GM19035 (cell line): ENCODE measurements around the gene UGT2A1.
"Not testable (repeated sequence)": the region's sequence is repeated elsewhere in the genome, so short reads cannot be mapped to it uniquely, and the experiment has no call there.

Experiments used
- ATAC-seq: cut with Tn5 transposase; IDR thresholded peaks from one replicate; pipeline ENCODE4 v1.9.1; 2021; ENCODE audit not compliant: unreplicated experiment

The UGT2A1 gene

DNA sequence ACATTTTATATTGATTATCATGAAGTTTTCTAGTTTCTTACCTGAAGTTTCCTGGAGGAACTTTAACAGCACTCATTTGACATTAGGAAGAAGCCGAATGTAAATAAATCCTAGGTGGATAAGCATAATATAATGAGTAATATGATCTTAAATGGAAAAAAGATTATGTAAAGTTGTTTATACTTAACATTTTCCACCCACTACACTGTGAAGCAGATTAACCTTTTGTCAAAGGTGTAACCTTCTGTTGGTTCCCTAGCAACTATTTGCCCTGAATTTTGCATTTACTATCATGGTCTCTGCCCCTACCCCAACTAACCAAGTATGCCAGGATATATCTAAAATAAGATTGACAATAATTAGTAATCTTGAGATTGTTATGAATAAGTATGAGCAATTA lies at the start of gene UGT2A1:
TSS of gene UGT2A1 (minus strand) at position 101 of the 400 bp plus-strand sequence. CDS start 5,603 bp downstream, outside the sequence.
- no peak for ATAC-seq

DNA sequence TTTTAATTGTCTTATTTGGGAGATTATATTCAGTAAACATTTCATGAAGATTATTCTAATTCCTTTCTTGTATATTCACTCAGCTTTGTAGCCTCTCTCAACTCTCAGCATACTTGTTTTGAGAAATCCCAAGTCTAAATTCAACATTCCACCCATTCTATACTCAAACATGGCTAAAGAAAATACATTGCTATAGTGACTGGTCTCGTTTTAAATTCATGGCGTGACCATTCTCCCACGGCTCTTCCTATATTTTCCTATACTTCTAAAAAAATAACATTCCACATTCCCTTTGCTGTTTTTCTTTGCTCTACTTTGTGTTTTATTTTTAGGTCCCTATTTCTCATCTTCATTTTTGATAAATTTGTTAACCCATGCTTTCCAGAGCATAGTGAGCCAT lies 49.2 kb upstream of the UGT2A1 start:
- no peak for ATAC-seq

GRCh38 chr4:69701696-69702095 lies 48.6 kb upstream of the UGT2A1 start:
- no peak for ATAC-seq

- ATAC-seq: no peak
Observed at GRCh38 chr4:69697536-69698242, 44.6 kb upstream of the UGT2A1 start.

DNA sequence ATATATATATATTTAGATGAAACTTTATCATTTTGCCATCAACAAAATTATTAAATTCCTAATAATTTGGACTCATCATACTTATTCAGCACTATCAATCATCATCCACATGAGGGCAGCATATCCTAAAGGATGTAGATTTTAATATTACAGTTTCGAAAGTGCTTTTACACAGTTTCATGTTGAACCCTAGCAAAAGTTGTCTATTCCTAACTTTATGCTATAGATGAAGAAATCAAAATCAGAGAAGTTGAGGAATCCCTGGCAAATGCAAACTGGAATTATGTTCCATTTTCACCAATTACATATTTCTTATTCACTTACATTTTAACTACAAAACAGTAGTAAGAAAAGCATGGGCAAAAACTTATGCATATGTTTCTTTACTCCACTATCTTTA lies 36.6 kb upstream of the UGT2A1 start:
- no peak for ATAC-seq

- no peak for ATAC-seq
Observed at GRCh38 chr4:69684804-69685203, 31.8 kb upstream of the UGT2A1 start.

GRCh38 chr4:69668680-69669079 lies 15.6 kb upstream of the UGT2A1 start:
- ATAC-seq: no peak

DNA sequence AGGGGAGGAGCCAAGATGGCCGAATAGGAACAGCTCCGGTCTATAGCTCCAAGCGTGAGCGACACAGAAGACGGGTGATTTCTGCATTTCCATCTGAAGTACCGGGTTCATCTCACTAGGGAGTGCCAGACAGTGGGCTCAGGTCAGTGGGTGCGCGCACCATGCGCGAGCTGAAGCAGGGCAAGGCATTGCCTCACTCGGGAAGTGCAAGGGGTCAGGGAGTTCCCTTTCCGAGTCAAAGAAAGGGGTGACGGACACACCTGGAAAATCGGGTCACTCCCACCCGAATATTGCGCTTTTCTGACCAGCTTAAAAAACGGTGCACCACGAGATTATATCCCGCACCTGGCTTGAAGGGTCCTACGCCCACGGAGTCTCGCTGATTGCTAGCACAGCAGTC lies 11.0 kb upstream of the UGT2A1 start:
- ATAC-seq: not testable (repeated sequence)

DNA sequence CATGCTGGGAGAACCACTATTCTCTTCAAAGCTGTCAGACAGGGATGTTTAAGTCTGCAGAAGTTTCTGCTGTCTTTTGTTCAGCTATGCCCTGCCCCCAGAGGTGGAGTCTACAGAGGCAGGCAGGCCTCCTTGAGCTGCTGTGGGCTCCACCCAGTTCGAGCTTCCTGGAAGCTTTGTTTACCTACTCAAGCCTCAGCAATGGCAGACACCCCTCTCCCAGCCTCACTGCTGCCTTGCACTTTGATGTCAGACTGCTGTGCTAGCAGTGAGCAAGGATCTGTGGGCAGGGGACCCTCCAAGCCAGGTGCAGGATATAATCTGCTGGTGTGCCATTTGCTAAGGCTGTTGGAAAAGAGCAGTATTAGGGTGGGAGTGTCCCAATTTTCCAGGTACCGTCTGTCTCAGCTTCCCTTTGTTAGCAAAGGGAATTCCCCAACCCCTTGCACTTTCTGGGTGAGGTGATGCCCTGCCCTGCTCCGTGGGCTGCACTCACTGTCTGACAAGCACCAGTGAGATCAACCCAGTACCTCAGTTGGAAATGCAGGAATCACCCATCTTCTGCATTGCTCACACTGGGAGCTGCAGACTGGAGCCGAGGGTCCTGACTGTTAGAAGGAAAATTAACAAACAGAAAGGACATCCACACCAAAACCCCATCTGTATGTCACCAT lies 8.2 kb upstream of the UGT2A1 start:
- not testable (repeated sequence) for ATAC-seq

DNA sequence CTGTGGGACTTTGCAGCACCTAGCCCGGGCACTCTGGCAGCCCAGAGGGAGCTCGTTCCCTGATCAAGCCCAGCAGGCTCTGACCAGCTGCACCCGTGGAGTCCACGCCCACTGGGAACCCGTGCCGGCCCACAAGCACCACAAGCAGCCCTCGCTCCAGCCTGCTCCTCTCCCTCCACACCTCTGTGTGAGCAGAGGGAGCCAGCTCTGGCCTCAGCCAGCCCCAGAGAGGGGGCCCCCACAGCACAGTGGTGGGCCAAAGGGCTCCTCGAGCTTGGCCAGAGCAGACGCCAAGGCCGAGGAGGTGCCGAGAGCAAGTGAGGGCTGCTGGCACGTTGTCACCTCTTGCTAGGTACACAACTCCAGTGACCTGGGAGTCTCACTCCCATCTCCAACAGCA lies 5.1 kb upstream of the UGT2A1 start:
- no peak for ATAC-seq

DNA sequence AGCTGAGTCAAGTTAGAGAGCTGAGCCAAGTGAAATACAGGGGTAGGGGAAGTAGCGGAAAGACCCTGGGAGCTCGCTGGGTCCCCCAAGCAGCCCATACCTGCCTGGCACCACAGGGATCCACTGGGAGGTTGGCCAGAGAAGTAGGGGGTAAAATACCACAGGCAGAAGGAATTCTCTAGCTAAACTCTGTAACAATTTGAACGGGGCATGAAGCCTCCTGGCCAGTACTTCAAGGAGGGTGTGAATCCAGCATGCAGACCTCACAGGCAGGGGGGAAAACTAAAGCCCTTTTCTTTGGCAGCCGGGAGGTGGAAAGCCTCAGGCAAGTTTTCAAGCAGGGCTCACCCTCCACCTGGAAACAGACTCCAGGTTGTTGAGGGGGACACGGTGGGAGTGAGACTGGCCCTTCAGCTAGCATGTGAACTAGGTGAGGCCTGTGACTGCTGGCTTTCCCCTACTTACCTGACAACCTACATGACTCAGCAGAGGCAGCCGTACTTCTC lies 3.7 kb upstream of the UGT2A1 start:
- no peak for ATAC-seq

DNA sequence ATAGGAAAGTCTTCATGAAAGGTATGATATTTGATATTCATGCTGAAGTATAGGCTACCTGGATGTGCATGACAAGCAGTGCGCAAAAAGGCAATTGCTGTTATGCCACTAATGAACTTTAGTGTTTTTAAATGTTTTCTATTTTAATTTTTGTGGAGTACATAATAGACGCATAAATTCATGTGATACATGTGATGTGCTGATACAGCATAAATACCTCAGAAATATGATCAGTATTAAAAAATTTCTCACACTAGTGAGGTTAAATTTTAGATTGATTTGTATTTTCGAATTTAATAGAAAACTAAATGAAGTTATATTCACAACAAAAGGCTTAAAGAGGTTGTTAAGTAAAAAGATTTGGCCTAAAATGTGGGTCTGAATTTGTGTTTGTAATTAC lies 2.2 kb downstream of the UGT2A1 start:
- no peak for ATAC-seq

DNA sequence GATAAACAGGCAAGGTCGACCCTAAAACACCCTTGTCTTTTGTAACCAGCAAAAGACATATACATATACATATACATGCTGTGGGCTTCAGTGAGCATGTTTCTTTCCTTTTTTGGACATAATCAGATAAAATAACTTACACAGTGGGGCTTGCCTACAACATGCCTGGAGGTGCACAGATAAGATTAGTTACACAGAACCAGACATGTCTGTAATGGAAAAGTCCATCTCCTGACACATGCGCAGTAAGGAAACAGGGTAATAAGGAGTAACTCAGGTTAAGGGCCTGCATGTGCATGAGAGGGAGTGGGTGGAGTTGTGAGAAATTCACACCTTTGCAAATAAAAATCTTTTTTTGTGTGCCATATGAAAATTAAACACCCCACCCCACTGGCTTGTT lies 3.4 kb downstream of the UGT2A1 start:
- no peak for ATAC-seq

DNA sequence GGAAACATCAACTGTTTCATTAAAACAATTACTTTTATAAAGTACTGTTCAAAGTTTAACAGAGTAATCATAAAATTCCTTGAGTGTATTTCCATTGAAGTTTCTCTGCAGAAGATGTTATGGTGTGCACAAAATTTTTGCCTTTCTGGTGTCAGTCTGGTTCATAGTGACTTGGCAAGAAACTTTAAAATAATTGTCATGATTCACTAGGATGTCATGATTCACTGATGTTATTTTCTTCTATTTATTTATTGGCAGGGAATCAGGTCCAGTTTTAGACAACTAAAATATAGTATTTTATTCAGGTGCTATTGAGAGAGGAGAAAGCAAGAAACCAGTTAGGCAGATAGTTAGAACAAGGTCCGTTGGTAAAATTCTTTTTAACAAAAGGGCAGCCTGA lies 3.8 kb downstream of the UGT2A1 start:
- no peak for ATAC-seq

- no peak for ATAC-seq
Observed at GRCh38 chr4:69642961-69643360, 10.1 kb downstream of the UGT2A1 start.

DNA sequence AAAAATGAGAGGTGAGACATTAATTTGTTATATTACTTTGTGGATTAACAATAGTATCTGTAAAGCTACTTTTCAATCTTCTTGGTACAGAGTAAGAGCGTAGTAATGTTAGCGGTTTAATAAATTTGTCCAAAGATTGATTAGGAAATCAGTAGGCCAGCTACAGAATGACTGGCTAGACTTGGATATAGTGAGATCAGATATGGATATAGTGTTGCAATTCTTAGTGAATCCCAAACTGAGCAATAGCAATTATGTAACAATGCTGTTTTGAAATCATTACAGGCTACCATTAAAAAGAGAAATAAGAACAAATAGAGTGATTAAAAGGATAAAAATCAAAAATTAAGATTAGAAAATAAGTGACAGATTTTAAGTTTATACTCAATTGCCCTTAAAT lies 12.8 kb downstream of the UGT2A1 start:
- no peak for ATAC-seq

DNA sequence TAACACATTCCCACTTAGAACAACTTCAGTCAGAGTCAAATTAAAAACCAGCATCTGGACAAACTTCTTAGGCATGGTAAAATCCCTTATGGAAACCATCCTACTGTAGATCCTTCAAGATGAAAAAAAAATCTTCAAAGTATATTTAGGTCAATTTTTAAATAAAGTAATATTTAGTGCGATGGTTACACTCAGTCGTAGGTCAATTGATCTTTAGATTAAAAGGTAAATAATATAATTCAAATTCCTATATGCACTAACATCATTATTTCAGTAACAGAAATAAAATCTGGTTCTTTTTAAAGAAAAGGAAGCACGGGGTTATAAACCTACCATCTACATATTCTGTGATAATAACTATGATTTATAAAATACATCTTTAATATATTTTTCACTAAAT lies 13.5 kb downstream of the UGT2A1 start, which contains the start of gene UGT2A2:
TSS of gene UGT2A2 (minus strand) at position 101 of the 400 bp plus-strand sequence. CDS start at position 99, 2 bp downstream.
- ATAC-seq: no peak

- ATAC-seq: peak; percentile 49
Observed at GRCh38 chr4:69617083-69617694, 35.9 kb downstream of the UGT2A1 start.

GRCh38 chr4:69610484-69610883 lies 42.6 kb downstream of the UGT2A1 start:
- no peak for ATAC-seq

DNA sequence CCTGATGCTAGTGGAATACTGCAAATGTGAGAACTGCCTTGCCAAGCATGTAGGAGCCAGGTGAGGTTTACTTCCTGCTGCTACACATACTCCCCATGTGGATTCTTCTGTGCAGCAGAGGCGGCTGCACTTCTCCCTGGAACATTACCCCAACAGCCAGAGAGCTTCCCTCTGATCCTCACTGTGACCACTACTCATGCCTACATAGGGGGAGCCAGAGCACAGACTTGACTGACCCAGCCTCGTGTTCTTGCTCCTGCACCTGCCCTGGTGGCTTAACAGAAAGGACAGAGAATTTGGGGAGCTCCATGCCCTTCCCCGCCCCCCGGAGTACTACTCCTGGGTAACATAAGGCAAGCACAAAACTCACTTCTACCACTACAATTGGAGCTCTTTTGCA lies 52.0 kb downstream of the UGT2A1 start:
- ATAC-seq: no peak

GRCh38 chr4:69600013-69600412 lies 53.0 kb downstream of the UGT2A1 start:
- no peak for ATAC-seq

GRCh38 chr4:69594382-69594781 lies 58.7 kb downstream of the UGT2A1 start:
- no peak for ATAC-seq
